Amniotic epithelial cell (primary cell): Measurements from ENCODE around the gene ESR2.
A peak's percentile ranks its signal among the peaks of the same experiment; 100 is the strongest.
"Not testable (repeated sequence)": the region's sequence is repeated elsewhere in the genome, so short reads cannot be mapped to it uniquely, and the experiment has no call there.

Experiments
- DNase-seq: peaks from one replicate; pipeline ENCODE4 v3.0.0-alpha.2; 2010; ENCODE audit warnings: low read depth

The ESR2 gene

GRCh38 chr14:64081174-64081746 is 212.9 kb downstream of the ESR2 start:
- DNase-seq: no peak

DNA sequence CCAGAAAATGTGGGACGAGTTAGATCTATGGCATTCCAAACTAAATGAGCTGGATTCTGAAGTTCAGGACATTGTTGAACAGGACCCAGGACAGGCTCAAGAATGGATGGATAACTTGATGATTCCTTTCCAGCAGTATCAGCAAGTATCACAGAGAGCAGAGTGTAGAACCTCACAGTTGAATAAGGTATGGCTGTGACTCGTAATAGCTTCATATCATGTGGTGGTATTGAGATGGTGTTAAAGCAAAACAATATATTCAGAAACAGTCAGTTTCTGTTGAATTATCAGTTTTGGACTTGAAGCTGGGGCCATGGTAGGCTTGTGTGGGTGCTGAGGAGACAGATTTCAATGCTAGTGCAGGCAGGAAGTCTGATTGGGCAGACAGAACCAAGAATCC is 213.7 kb downstream of the ESR2 start:
- peak; percentile 39 for DNase-seq

DNA sequence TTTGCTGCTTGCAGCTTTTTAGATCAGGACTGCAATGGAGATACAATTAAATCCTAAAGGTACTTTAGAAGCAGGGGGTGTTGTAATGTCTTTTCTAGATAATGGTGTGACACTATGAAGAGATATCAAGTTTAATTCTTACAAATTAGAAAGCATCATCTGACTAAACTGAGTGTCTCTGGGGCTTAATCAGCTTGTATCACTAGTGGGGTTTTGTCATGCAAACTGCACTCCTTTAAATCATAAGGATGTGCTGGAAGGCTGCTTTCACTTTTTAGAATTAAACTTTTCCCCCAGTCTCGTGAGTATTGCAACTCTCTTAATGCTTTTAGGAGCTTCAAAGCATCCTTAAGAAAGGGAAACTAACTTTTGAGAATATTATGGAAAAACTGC is 218.6 kb downstream of the ESR2 start:
- DNase-seq: no peak

GRCh38 chr14:64074961-64075612 is 219.1 kb downstream of the ESR2 start:
- DNase-seq: peak; percentile 65

DNA sequence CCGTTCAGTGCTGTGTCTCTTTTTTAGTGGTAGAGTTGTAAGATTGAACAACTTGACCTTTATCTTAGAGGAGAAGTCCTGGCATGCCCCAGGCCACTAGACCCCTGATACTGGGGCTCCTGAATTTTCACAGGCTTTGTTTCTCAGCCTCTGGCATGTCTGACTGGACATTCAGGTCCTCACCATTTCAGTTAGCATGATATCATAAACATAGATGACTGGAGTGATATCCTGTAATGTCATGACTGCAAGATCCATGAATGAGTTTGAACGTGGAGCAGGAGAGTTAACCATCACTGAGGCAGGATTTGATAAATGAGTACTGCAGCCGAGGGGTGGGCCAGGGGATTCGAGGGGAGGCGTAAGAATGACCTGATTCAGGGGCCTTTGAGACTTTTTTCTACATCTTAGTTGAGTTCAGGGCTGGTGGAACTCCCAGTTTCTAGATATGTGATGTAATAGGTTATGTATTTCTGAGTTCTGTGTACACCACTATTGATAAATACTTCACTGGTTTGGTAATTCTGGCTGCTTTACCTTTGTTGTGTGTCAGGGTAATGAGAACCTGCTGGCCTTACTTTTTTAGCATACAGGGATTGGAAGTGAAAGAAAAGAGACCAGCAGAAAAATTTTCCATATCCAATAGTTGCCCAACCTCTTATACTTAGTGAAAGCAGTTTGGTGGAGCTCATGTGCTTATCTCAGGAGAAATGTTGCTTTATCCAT is 224.4 kb downstream of the ESR2 start:
- DNase-seq: no peak

- no peak for DNase-seq
Observed at GRCh38 chr14:64064447-64064846, 229.7 kb downstream of the ESR2 start.

- DNase-seq: no peak
Observed at GRCh38 chr14:64062381-64063115, 231.6 kb downstream of the ESR2 start.

DNA sequence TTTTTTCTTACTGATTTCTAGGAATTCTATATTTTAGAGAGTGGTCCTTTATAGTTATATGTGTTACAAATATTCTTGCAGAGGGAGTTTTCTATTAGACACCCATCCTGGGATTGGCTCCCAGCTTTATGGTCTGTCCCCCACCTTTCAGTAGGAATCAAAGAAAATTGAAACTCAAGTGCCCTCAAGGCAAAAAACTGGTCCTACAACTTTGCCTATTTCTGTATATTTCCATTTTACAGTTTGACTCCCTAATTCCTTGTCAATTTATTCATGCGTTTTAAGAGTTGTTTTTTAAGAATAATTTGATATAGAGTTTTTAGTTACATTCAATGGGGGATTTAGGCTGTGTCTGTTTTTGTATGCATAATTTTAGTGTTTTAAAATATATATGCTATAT is 232.5 kb downstream of the ESR2 start:
- DNase-seq: no peak

- no peak for DNase-seq
Observed at GRCh38 chr14:64061115-64061514, 233.1 kb downstream of the ESR2 start.

- DNase-seq: peak; percentile 87
Observed at GRCh38 chr14:64060648-64061096, 233.5 kb downstream of the ESR2 start.

- no peak for DNase-seq
Observed at GRCh38 chr14:64060199-64060545, 234.0 kb downstream of the ESR2 start.

- DNase-seq: no peak
Observed at GRCh38 chr14:64059454-64060198, 234.5 kb downstream of the ESR2 start.

GRCh38 chr14:64053694-64054669 is 240.2 kb downstream of the ESR2 start:
- DNase-seq: peak; percentile 65

GRCh38 chr14:64049616-64050381 is 244.4 kb downstream of the ESR2 start:
- no peak for DNase-seq

DNA sequence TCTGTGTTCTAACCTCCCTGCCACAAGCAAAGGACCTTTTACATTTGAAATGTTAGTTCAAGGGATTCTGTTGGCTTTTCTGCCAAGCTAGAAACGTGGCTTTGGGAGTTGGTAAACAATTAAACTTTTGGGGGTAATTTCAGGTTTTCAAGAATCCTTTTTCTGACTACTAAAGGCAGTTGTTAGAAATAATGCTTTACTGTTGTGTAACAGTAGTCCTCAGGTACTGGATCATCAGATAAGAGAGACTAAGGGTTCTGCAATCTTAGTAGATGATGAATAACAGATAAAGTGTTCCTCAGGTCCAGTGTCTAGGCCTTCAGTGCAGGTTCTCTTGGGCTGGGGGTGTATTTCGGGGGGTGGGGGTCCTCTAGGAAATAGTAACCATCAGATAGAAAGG is 249.1 kb downstream of the ESR2 start:
- peak; percentile 61 for DNase-seq

- DNase-seq: not testable (repeated sequence)
Observed at GRCh38 chr14:64043296-64043695, 250.9 kb downstream of the ESR2 start.

GRCh38 chr14:64040044-64040443 is 254.1 kb downstream of the ESR2 start:
- DNase-seq: peak; percentile 39

DNA sequence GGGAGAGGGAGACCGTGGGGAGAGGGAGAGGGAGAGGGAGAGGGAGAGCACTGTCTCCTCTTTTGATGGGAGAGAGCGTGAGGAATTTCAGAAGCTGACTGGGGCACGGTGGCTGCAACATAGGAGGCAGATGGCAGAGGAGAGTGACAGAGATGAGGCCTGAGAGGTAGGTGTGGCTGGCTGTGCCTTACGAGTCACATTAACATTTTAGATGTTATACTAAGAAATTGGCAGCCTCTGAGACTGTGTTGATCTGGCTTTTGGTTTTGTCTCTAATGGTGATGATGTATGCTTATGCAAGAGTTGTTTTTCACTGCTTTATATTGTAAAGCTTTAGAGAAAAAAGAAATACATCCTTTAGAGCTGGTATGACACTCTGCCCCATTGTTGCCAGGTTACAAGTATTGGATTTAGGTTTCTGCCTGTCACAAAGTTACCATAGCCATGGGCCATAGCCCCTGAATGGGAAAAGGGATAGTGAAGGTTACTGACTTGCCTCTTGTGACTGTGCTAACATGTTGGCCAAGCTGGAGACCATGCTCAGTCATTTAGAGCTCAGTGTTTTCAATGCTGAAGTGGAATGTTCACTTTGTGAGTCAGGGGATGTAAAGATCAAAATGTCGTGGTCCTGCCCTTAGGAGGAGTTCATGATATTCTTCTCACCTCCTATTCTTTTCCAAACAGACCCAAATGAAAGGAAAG is 255.2 kb downstream of the ESR2 start:
- no peak for DNase-seq
